Measurements from ENCODE around the gene ADAMTS8.

Gene ADAMTS8

DNA sequence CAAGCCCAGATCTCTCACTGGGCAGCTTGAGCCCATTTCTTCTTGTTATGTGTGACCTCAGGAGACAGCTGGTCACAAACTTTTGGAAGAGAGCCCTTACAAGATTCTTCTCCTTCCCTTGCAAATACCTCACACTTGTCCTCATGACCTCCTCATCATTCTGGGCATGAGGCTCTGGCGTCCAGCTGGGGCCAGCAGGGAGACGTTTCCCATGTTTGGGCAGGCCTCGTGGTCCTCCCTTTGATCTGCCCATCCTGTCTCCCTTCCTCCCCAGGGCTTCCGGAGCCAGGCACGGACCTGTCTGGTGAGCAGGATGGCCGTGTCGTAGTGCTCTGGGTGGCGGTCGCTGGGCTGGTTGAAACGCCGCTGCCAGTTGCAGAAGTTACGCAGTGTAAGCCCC, 9.7 kb downstream of the ADAMTS8 start:
- DNase-seq (ENCODE audit: low spot score), result no peak

DNA sequence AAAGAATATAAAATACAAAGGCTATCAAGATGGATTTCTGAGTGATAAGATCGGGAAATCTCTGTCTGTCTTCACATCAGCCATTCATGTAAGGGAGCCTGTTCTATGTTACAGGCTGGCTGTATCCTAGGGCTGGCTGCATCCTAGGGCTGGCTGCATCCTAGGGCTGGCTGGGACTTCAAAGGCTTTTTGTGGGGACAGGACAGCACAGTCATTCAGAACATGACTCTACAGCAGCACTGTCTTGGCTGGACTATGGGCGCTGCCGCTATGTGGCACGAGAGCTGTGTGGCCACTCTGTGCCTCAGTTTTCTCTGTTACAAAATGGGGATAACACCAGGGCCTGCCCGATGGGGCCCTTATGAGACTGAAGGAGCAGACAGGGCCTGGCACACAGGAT, 10.2 kb downstream of the ADAMTS8 start:
- no peak for DNase-seq (ENCODE audit: low spot score)

DNA sequence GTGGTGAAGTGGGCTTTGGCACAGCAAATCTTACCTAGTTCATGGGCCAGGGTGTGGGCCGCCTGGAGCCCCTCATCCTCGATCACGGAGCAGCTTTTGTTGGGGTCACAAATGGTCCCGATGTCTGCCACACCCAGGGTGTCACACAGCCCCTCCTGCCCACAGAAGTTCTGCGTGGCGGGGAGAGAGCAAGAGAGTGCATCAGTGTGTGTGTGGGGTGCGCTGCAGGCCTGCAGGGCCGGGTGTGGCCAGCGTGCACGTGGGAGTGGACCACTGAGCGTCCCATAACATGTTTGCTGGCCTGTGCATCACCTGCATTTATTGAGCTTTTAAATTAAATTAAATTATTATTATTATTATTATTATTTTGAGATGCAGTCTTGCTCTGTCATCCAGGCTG, 11.5 kb downstream of the ADAMTS8 start:
- no peak for DNase-seq (ENCODE audit: low spot score)

DNA sequence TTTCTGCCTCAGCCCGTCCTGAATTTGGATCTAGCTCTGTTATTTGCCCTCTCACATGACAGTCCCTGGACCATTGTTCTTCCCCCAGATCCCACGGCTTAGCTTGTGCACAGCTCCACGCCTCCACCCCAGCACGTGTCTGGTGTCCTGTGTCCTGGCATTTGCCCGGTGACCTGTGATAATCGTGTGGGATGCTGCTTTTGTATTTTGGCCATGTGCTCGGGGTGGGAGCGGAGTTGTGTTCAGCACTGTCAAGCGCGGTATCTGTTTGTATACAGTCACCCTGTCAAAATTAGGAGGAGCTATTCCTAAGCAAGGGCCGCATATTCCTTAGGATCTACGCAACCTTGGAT, 11.9 kb downstream of the ADAMTS8 start:
- no peak for DNase-seq (ENCODE audit: low spot score)

DNA sequence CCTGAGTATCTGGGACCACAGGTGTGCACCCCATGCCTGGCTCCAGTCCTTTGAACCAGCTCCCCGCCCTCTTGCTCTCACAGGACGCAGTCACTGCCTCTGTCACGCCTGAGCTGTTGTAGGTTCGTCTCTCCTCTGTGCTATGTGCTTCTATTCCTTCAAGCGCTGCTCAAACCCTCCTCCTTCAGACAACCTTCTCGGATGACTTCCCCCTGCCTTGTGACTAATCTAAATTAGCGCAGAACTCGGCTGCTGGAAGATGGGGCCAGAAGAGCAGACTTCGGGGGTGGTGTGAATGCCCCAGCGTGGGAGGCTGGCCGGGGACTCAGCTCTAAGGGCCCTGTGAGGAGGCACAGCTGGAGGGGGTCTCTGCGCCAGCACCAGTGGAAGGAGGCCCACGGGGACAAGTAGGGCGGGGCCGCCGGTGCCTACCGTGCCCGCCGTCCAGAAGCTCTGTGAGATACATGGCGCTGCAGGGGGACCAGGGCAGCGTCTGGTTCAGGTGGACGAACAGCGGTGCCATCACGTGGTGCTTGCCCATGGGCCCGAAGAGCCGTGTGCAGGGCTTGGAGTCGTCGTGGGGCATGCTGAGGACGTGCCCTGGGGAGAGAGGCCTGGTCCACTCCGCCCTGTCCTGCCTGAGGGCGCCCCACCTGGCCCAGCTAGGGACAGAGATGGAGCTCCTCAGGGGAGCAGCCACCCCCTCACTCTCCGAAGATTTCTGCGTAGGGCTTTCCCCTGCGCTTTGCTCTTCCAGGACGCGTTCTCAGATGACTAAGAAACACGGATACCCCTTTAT, 12.5 kb downstream of the ADAMTS8 start:
- no peak for DNase-seq (ENCODE audit: low spot score)

DNA sequence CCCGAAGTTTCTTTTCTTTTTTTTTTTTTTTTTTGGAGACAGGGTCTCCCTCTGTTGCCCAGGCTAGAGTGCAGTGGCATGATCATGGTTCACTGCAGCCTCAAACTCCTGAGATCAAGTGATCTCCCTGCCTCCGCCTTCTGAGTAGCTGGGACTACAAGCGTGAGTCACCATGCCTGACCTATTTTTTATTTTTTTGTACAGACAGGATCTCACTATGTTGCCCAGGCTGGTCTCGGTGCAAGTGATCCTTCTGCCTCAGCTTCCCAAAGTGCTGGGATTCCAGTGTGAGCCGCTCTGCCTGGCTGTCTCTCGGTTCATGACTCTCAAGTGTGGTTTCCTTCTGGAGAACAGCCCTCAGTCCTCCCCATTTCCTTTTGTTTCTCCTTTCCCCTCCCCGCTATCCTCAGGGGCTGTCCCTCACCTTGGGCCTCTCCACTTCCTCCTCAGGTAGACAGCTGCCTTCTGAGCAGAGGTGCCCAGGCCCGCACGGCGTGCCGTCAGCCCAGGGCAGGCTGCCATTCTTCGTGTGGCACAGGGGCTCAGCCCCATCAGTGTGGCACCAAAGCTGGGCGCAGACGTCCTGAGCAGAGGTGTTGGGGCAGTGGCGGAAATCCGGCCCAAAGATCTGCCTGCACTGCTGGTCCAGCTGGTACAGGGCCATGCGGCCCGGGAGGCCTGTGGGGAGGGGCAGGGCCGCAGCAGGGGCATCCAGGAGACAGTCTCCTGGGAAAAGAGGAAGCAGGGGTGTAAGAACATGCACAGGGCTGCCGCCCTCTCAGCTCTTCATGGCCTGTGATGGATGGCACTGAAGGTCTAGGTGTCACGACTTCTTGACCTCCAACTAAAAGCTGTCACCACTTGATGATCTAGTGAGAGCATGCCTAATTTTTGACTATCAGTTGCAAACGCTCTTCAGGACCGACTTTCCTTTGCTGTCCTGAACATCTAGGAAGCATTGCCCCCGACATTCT, 14.0 kb downstream of the ADAMTS8 start:
- no peak for DNase-seq (ENCODE audit: low spot score)

DNA sequence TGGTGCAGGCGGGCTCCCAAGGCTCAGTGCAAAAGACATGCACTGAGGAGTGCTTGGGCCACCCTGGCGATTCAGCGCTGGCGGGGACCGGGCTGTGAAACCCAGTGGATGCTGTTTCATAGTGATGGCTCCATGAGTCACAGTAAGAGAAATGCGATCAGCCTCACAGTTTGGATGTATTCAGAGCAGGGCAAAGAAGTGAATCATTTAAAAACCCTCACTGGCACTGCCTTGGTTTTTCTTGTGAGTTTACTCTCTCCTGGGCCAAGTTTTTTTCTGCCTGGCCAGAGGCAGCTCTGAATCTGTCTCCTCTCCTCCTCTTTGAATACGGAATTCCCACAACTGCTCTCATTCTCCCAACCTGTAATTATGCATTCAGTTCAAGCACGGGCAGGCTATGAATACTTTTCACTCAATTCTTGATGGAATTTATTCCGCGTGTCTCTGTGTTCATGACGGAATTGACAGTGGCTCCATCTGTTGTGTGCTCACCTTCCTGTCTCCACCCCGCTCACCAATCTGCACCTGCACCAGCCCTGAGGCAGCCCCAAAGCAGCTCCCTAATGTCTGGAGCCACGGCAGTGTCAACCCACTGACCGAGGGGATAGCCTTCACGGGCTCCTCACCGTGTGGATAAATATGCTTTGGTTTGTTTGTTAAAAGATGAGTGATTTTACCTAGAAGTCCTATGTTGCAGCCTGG, 14.9 kb downstream of the ADAMTS8 start:
- no peak for DNase-seq (ENCODE audit: low spot score)

DNA sequence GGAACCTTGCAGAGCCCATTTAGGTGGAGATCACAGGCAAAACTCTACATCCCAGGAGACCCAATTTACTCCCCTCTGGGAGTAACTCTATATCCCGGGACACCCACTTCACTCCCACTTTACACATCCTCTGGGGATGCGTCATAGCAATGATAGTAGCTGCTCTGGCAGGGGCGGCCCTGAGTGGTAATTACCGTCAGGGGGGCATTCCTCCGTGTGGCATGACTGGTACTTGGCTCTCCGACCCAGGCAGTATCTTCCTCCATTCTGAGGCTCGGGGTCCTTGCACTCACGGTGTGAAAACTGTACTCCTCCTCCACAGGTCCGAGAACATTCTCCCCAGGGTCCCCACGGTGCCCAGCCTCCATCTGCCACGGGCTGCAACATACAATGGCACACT, 17.2 kb downstream of the ADAMTS8 start:
- no peak for DNase-seq (ENCODE audit: low spot score)

DNA sequence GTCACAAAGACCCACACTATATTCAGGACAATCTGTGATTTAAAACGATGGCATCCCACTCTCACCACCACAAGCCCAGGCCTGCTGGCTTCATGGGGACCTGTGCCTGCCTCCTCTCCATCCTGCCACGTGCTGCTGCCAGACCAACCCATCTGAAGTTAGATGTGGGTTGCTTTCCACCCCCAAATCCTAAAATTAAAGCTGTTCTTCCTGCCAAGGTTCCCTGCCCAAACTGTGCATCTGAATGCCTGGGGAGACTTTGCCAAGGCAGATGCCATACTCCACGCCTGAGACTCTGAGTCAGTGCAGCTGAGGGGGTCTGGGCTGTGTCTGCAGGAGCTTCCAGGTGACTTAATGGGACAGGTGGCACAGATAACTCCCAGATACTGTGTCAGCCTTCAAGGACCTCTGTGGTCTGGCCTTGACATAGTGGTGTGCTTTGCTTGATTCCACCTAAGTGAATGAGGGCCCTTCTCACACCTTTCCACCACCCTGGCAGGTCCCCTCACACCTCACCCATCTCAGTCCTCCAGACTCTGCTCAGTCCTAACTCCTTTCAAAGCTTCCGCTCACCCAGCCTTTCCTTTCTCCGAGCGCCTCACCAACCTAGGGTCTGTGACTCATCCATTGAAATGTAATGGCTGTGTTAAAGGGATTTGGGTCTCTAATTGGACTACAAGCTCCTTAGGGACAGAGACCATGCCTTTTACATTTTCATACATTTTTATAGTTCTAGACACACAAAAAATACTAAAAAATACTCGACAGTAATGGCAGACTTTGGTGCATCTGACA, 18.6 kb downstream of the ADAMTS8 start:
- DNase-seq (ENCODE audit: low spot score), result no peak

DNA sequence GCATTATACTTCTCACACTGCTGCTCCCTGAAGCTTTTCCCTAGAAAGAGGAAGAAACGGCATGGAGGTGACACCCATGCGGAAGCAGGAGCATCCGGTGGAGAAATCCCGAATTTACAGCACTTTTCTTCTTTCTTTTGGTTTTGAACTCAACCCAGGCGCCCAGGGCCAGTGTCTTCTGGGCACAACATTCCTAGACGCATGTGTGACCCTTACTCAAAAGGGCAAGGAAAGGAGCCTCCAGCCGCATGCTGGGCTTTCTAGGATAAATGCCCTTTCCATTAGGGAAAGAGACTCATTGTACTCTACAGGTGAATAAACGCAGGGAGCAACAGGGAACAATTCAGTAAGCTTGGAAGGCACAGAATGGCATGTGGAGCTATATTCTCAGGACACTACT, 19.5 kb downstream of the ADAMTS8 start:
- no peak for DNase-seq (ENCODE audit: low spot score)

DNA sequence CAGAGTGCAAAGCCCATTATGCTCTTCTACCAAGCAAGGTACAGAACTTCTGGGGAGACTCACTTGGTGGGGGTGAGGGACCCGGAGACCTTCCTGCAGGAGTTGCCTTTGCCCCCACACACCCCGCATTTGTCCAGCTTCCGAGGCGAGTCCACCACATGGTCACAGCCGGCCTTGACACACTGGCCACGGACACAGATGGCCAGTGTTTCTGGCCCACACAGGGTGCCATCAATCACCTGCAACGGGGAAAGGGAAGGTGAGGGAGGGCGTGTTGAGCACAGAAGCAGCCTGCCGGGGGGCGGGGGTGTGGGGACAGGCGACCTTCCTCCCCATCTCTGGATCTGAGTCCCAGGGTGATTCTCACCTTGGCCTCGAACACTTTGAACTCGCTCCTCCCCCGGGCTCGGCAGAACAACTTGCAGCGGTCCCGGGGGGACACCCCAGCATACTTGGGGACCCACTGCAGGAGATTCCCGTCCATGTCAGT, 20.0 kb downstream of the ADAMTS8 start:
- no peak for DNase-seq (ENCODE audit: low spot score)

DNA sequence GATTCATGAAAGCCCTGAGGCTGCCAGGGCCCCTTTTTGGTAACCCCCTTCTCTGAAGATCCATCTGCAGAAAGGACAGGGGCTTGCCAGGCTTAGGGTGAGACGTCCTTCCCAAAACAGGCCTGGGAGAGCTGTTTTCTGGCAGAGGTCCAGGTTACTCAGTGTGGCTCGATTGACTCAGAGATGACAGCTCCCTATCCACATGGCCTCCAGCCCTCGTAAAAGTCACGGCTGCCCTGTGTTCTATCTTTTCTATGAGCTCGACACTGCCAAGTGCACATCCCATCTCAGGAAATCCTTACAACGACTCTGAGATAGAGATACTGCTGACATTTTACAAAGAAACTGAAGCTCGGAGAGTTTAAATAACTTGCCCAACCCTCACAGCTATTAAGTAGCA, 20.4 kb downstream of the ADAMTS8 start:
- DNase-seq (ENCODE audit: low spot score), result no peak

DNA sequence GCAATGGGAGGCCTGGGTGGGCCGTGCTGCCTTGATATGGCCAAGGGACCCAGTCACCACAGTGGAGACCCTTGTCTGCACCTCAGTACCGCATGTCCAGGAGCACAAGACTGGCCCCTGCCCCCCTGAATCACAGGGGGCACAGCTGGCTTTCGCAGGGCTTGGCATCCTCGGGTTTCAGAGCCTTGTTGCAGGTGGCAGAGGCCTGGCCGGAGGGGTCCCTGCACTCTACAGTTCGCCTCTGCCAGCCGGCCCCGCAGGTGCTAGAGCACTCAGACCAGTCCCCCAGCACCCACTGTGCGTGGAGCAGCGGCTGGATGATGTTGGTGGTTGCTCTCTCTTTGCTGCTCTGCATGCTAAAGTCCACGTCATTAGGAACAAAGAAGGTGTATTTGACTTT, 23.0 kb downstream of the ADAMTS8 start:
- no peak for DNase-seq (ENCODE audit: low spot score)

DNA sequence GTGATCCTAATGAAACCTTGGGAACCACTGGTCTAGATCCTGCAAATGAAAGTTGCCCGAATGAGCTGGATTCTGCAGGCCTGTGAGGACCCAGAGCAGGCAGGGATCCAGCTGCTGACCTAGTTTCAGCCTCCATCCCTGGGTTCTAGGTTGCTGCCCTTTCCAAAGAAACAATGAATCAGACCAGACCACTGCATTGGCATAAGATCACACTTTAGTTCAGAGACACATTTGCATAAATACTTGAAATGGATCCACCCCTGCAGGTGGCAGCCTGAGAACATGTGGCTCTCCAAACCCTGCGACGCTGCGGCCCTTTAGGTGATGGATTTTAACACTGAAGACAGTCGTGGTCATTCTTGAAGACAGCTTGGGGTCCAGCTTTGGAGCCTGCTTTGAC, 23.7 kb downstream of the ADAMTS8 start:
- no peak for DNase-seq (ENCODE audit: low spot score)

DNA sequence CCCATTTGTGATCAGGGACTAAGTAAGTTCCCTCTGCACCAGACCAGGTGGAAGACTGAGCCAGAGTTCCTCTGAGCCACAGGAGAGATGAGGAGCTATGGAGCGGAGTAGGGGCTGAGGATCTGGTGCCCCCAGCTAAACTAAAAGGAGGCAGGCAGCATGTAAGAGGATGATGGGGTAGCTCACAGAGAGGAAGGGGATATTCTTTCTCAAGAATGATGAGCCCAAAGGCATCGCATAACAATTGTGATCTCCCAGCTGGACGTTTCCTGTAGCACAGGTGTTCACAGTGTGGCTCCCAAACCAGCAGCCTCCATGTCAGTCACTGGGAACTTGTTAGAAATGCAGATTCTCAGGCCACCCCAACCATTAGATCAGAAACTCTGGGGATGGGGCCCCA, 24.4 kb downstream of the ADAMTS8 start:
- no peak for DNase-seq (ENCODE audit: low spot score)

DNA sequence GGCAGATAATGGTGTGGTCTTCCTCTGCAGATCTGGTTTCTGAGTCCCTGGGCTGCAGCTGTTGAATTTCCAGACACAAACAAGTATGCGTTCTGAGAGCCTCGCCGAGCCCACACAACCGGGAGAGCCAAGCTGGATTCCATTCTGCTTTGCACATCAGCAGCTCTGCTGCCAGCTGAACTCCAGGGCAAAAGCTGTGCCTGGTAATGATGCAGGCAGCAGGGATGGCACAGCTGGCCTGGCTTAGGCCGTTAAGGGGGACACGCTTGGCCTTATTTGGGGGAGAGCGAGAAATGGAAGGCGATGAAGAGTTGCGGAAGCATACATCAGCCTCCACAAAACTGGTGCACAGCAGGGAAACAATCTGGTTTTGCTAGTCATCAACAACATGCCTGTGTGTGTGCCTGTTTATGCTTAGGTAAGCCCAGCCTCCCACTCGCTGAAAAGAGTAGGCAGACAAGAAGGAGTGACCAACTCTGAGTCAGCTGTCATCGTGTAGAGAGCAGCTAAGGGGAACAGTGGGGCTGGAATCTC, 25.1 kb downstream of the ADAMTS8 start:
- no peak for DNase-seq (ENCODE audit: low spot score)

DNA sequence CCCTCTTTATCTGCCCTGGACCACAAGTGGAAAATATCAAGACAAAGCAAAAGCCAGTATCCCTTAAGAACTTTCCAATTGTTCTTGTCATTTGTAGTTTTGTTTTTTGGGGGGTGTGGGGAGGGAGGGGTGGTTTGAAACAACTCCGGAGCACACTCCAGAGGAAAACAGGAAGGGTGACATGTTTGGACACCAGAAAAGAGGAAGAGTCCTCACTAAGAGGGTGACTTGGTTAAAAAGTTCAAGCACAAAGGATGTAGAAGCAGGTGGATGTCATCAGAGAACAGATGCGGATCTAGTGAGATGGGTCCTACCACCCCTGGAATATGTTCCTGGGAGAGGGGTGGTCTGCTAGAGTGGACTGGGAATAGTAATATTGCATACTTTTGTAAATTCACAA, 25.8 kb downstream of the ADAMTS8 start:
- DNase-seq (ENCODE audit: low spot score), result no peak

DNA sequence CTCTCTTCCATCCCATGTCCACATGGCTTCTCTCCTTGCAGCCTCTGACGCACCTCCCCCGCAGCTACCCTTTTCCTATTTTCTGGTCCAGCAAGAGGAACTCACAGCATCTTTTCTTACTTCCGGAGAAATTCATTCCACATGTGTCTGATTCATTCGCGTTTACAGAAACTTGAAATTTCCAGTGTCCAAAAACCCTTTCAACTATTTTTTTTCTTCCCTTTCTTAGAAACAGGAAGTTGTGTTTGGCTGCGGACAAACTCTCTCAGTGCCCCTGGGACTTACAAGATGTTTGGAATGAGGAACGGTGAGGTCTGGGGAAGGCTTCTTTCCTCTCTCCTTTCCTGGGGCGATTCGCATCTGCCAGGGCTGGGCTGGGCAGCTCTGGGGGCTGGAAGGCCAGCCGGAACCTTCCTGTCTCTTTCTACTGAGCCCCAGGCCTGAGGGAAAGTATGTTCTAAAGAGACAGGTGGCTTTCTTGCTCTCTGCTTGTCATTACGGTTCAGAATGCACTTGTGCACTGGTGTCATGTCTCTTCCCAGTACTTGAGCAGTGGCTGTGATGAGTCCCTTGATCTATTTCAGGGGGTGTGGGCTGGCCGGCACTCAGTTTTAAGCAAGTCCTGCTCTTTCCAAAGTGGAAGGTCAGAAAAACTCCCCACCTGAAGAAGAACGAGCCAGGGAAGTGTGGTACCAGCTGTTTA, 27.5 kb downstream of the ADAMTS8 start:
- DNase-seq (ENCODE audit: low spot score), result no peak

DNA sequence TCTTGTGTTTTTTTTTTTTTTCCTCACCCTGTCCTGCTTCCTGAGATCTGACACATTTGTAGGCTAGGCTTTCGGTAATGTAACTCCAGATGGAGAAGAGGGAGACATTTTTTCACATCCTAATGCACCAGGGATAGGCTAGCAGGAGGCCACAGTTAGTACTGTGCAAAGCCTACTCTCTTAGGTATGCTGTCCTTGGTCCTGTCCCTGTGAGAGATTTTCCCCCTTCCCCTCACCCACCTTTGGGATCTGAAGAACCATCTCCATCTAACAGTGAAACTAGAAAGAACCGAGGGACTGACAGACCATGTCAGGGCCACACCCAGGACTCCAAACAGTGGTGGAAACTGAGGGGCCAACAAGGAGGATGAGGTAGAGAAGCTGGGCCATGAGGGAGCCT, 29.2 kb downstream of the ADAMTS8 start:
- no peak for DNase-seq (ENCODE audit: low spot score)

DNA sequence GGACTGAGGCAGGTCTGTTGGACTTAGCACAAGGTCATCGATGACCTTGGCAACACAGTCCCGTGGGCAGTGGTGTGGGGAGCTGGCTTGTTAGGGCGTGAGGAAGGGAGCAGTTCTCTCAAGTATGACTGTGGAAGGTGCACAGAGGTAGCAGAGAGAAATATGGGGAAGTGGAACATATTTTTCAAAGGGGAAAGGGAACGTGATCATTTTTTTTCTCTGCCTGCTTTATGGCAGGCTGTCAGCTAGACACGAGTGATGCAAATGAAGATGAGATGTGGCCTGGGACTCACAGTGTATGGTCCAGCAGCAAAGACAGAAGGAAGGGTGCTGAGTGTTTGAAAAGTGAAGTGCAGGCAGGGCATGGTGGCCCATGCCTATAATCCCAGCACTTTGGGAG, 30.6 kb downstream of the ADAMTS8 start:
- DNase-seq (ENCODE audit: low spot score), result no peak

DNA sequence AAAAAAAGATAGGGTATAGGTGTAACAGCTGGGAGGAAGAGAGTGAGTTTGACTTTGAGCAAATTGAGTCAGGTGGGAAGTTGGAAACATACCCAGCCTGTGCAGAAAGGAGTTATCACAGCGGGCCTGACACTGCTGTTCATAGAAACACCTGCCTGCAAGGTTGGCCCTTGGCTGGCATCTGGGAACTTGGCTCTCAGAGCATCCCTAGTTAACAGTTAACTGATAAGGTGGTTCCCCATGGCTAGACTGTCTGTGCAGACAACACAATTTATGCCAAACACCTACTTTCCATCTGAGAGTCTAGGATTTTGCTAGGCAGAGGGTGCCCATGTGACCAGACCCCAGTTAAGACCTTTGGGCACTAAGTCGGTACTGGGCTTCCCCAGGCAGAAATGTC, 31.4 kb downstream of the ADAMTS8 start:
- DNase-seq (ENCODE audit: low spot score), result no peak
